AG04450 (cell line): Measurements from ENCODE around the gene CFDP1. TPM values are rescaled to one million over a fixed set of nuclear protein-coding genes. Genes with fewer than 3 reads are reported as not detected.

Experiments
- CTCF ChIA-PET: fragments of 300-600, 350-600 bp; formaldehyde crosslinking; extraction: SDS; loops from one replicate; lab custom pipeline; 2022; ENCODE audit warnings: antibody characterized with exemption, inconsistent platforms; lab: Charles Lee
- POLR2A ChIA-PET: fragments of 350-600 bp; formaldehyde crosslinking; extraction: SDS; loops from one replicate; lab custom pipeline; 2021; ENCODE audit warnings: antibody characterized with exemption, inconsistent platforms; lab: Yijun Ruan, JAX
- DNase-seq: peaks from one replicate; pipeline ENCODE4 v3.0.0-alpha.2; 2011; ENCODE audit warnings: low read depth, low spot score
- H3K27ac ChIP-seq: one replicate; pipeline ENCODE4 v1.5.1; 2012; ENCODE audit warnings: low read depth, low read length, control low read depth
- H3K27me3 ChIP-seq: one replicate; pipeline ENCODE4 v1.6.0; 2012; ENCODE audit warnings: low read length; ENCODE audit not compliant: control insufficient read depth, insufficient read depth
- H3K4me3 ChIP-seq: 2 replicates; pipeline ENCODE4 v1.5.1; 2011; ENCODE audit warnings: mild to moderate bottlenecking, low read depth, low read length, control low read depth
- H3K9me3 ChIP-seq: 2 replicates; pipeline ENCODE4 v1.5.1; 2012; ENCODE audit warnings: low read length; ENCODE audit not compliant: control insufficient read depth, insufficient read depth
- polyA plus RNA-seq: library from polyadenylated mRNA; depleted of rRNA; stranded (reverse); fragments of >200 nt; gene quantifications from 2 replicates; pipeline ENCODE4 v1.2.3, GENCODE V29; 2011
- TF ChIP-seq, protein P1 (sequence below): IDR thresholded peaks from 2 replicates; pipeline ENCODE4 v1.5.1; 2011; ENCODE audit warnings: low read depth, low read length, control low read depth, inconsistent platforms

The CFDP1 gene
- polyA plus RNA-seq, 1 experiment = 81.6 TPM

DNA sequence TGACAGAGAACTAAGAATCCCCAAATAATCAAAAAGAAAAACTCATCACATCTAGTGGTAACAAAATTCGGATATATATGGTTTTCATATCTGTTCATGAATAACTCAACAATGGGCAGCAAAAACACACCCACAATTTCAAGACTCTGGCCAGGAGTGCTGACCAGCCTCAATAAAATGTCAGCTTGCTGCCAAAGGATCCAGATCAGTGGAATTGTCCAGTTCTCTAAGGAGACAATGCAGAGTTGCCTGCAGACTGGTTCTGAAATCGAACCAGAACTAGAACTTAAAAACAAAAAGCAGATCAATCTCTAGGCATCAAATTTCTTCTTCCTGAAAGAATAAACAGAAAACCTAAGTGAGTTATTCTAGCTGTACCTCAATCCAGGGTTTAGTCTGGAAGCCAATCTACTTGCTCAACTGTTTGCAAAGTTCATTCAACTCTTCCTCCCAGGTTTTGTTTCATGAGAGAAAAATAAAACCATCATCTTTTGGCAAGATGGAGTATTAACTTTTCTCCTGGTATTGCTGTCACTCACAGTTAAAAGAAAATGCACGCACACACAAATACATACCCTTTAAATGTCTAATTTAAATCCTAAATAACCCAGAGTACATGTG, 61.0 kb downstream of the CFDP1 start:
- Histone ChIP-seq H3K9me3 (no peaks in the 10 kb centered on the region), H3K27ac (no peak overlapping the region), H3K27me3 (no peaks in the 10 kb centered on the region), H3K4me3 (no peak overlapping the region)
- POLR2A ChIA-PET = no interaction called here
- CTCF ChIA-PET = interaction anchor here (1.1 to 3.1 kb wide), 5 partner anchors 13 to 173 kb away, joined by 3 to 15 read pairs (median 4); no protein-coding TSS in a partner anchor
- TF ChIP-seq, protein P1, sequence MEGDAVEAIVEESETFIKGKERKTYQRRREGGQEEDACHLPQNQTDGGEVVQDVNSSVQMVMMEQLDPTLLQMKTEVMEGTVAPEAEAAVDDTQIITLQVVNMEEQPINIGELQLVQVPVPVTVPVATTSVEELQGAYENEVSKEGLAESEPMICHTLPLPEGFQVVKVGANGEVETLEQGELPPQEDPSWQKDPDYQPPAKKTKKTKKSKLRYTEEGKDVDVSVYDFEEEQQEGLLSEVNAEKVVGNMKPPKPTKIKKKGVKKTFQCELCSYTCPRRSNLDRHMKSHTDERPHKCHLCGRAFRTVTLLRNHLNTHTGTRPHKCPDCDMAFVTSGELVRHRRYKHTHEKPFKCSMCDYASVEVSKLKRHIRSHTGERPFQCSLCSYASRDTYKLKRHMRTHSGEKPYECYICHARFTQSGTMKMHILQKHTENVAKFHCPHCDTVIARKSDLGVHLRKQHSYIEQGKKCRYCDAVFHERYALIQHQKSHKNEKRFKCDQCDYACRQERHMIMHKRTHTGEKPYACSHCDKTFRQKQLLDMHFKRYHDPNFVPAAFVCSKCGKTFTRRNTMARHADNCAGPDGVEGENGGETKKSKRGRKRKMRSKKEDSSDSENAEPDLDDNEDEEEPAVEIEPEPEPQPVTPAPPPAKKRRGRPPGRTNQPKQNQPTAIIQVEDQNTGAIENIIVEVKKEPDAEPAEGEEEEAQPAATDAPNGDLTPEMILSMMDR = no peak
- DNase-seq = no peak

DNA sequence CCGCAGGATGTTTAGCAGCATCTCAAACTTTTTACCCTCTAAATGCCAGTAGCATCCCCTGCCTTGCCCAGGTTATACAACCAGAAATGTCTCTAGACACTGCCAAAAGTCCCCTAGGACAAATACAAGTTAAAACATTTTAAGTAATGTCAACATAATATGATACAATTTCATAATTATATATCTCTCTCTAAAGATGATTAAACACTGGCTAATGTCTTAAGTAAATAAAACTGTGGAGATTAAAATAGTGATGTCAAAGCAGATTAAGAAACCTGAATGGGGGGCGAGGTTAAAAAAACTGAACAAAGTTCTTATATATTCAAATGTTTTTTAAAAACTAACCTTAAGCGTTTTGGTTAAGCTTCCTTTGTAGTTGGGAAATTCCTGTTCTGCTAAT, 62.1 kb downstream of the CFDP1 start:
- CTCF ChIA-PET = interaction anchor here (1.8 to 3.1 kb wide), 2 partner anchors 138 to 172 kb away, joined by 5 to 15 read pairs; no protein-coding TSS in a partner anchor
- H3K9me3 ChIP-seq = no peaks in the 10 kb centered on the region
- no peak for DNase-seq
- TF ChIP-seq, protein P1 = no peak
- no peak overlapping the region for H3K4me3 ChIP-seq
- H3K27me3 ChIP-seq = no peaks in the 10 kb centered on the region
- no peak overlapping the region for H3K27ac ChIP-seq
- POLR2A ChIA-PET = interaction anchor here (0.6 kb wide), 1 partner anchor 60 kb away, joined by 6 read pairs; no protein-coding TSS in a partner anchor

DNA sequence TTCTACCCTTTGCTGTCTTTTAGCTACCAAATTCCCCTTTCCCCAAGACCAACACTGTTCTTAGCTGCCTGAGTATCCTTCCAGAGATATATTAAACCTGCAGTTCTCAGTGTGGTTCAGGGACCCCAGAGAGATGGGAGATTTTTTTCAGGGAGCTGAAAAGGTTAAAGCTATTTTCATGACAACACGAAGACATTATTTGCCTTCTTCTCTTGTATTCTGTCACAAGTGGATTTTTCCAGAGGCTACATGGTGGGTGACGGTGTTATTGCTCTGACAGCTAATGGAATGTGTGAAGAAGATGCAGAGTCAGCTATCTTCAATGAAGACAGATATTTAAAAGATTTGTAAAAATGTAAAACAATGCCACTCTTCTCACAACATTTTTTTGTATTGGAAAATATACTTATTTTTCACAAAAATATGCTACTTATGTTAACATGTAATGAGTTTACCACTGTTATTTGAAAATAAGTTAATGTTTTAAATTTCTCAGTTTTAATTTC, 69.0 kb downstream of the CFDP1 start:
- POLR2A ChIA-PET = interaction anchor here (0.6 kb wide), 1 partner anchor 444 kb away, joined by 5 read pairs; no protein-coding TSS in a partner anchor
- Histone ChIP-seq H3K27ac (no peak overlapping the region), H3K4me3 (no peak overlapping the region), H3K27me3 (no peaks in the 10 kb centered on the region), H3K9me3 (no peaks in the 10 kb centered on the region)
- TF ChIP-seq, protein P1 = no peak
- DNase-seq = no peak
- CTCF ChIA-PET = interaction anchor here (1.9 kb wide), 1 partner anchor 166 kb away, joined by 5 read pairs; no protein-coding TSS in a partner anchor

DNA sequence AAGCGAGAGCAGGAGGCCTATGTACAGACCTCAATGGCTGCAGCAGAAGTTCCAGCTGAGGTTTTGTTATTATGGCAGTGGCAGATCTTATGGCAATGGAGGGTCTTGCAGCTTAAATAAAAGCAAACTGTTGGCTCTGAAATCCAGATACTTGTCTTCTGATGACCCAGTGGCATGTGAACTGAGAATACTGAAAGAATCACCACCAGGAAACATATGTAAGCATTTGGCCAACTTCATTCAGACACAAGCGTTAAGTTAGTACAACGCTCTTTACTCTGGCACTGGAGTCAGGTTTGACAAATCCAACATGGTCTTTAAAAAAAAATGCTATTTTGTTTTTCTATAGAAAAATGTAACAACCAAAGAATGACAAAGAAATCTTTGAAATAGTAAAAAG, 70.5 kb downstream of the CFDP1 start:
- ChIA-PET POLR2A (no interaction called here), CTCF (interaction anchor here (1.4 to 1.5 kb wide), 2 partner anchors 130 to 163 kb away, joined by 4 to 8 read pairs; no protein-coding TSS in a partner anchor)
- Histone ChIP-seq H3K27ac (no peak overlapping the region), H3K4me3 (no peak overlapping the region), H3K27me3 (no peaks in the 10 kb centered on the region), H3K9me3 (no peaks in the 10 kb centered on the region)
- no peak for DNase-seq
- TF ChIP-seq, protein P1 = no peak

DNA sequence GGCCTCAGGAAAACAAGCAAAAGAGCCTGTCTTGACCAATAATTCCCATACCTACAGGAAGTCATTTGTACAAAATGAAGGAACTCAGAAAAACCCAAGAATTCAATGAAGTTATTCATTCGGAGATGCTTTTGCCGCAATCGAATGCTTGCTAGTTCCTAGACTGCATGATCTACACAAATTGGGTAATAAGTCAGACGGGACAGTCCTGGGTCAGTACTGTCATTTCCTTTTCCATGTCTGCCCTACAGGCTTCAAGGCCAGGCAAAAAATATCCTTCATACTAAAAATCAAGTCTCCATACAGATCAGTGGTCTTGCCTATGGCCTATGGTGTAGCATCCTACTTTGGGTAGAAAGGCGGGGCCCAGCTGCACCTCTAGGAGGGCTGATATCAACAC, 71.4 kb downstream of the CFDP1 start:
- CTCF ChIA-PET = interaction anchor here (1.4 to 1.5 kb wide), 2 partner anchors 129 to 162 kb away, joined by 4 to 8 read pairs; no protein-coding TSS in a partner anchor
- TF ChIP-seq, protein P1 = no peak

More for the DNA sequence above, 71.4 kb downstream of the CFDP1 start:
- H3K4me3 ChIP-seq = no peak overlapping the region
- no peaks in the 10 kb centered on the region for H3K27me3 ChIP-seq
- POLR2A ChIA-PET = no interaction called here
- H3K27ac ChIP-seq = no peak overlapping the region
- no peak for DNase-seq
- no peaks in the 10 kb centered on the region for H3K9me3 ChIP-seq
